GM21825 (cell line): ENCODE results near the gene PRR30.
"Not testable (repeated sequence)": the region's sequence is repeated elsewhere in the genome, so short reads cannot be mapped to it uniquely, and the experiment has no call there.

ENCODE experiments used
- ATAC-seq: cut with Tn5 transposase; IDR thresholded peaks from one replicate; pipeline ENCODE4 v1.9.1; 2021; ENCODE audit warnings: mild to moderate bottlenecking, moderate library complexity; ENCODE audit not compliant: unreplicated experiment

Gene PRR30

DNA sequence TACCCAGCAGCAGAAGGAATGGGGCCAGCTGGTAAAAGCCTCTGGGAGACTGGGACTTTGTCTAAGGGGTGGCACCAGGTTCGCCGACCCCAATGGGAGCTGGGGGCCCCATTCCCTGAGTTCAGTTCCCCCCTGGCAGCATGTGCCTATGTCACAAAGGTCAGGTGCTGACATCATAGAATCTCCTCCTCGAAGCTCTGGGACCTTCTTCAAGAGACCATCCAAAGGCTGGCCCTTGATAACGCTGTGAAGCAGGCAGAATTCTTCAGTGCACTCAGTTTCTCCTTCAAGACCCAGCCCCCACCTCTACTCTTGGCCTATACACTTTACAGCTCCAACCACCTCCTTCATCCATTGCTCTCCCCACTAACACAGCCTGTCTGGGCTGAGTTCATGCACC is at the start of gene PRR30:
Gene PRR30 (minus strand): TSS at position 101 of the 400 bp plus-strand sequence. CDS start 1,081 bp downstream, outside the sequence.
- no peak for ATAC-seq

DNA sequence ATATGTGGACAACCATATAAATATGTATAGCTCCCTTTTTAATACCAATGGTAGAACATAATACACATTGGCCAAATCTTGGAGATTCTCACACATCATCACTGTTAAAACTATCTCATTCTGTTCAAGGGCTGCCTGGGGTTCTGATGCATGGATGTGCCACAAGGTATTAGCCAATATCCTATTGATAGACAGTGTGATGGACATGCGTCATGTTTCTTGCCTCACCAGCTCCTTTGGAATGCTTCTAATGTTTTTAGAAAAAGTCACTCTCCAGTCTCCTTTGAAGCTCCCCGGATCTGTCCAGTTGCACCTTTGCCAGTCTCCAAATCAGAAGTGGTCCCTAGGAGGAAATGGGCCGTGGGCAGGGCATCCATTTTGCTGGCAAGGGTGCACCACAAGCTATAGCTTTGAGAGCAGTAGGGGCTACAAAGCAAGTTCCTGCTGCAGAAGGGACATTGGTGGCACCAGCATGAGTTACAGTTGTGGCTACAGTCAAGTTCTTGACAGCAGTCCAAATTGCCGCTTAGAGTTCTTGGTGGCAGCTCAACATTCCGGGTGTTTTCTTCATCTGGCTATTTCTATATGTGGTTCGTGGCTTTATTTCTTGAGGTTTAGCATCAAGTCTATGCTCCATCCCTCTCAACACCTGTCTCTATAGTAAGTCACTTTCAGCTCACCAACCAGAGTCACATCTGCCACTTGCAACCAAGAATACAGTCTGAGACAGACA is 47.6 kb upstream of the PRR30 start:
- ATAC-seq, result no peak

DNA sequence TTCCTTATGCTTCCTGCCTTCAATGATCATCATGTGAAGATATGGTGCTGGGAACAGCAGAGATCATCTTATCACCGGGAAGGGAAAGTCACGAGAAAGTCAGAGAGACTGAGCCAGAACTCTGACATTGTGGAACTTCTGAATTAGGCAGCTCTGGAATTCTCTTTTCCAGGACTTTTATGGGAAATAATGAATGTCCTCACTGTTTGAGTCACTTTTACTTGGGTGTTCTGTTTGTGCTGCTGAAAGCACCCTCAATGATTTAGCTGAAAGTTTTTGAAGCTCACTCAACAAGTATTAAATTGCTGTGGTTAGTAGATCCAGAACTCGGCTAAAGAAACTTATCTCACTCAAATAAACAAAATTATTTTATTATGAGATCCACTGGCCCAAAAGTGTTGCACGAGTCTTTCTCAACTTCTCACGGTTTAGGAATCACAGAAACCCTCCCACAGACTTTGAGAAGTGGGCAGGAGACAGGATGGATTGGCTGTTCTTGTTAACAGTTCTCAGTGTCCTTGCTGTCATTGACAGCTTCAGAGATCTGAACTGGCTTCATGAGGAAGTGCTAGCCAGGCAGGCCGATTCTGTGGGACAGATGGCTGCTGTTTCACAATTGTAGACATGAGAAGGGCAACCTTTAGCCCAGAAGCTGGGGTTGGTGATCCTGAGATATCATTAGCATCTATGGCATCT is 46.3 kb upstream of the PRR30 start:
- ATAC-seq, result no peak

DNA sequence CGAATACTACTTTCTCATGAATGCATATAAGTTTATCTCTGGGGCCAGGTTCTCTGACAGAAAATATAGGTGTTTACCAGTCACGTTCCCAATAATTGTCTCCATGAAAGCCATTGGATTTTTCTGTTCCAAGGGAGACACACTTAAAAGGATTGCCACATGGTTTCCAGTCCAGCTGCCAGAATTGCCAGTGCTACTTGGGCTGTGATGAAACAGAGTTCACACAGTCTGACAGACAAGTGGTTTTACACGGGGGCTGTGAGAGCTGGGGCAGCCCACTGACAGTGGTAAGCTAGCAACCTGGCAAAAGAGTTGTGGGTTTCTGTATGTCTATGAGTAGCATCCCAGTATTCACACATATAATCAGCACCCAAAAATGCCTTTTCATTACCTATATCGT is 44.9 kb upstream of the PRR30 start:
- no peak for ATAC-seq

DNA sequence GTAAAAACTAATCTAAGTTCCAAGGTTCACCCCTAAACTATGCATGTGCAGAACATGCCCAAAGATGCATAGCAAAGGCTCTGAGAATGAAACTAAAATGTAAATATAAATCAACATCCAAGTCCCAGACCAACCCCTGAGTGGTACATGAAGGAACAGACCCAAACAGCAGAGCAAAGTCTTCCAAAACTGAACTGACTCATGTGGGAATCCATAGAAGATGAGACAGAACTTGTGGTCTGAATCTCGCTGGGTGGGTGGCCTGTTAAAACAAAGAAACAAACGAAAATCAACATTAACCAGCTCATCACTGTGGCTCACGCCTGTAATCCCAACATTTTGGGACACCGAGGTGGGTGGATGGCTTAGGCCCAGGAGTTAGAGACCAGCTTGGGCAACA is 43.1 kb upstream of the PRR30 start:
- ATAC-seq, result no peak

DNA sequence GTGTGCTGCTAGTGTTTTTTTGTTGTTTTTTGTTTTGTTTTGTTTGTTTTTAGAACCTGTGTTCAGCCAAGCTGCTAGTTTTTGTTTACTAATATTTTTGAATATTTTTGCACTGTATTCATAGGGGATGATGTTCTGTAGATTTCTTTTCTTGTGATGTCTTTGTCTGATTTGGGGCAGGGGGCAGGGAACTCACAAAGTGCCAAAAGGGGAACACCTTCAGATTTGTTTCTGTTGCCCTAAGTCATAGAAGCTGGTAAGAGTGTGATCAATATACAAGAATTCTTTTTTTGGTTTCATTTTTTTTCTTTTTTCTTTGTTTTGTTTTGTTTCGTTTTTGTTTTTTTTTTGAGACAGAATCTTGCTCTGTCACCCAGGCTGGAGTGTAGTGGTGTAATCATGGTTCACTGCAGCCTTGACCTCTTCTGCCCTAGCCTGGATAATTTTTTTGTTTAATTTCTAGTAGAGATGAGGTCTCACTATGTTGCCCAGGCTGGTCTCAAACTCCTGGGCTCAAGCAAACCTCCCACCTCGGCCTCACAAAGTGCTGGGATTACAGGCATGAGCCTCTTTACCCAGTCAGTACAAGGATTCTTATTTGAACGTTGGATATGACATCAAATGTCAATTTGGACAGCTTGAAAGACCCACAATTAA is 40.3 kb upstream of the PRR30 start:
- ATAC-seq, result no peak

DNA sequence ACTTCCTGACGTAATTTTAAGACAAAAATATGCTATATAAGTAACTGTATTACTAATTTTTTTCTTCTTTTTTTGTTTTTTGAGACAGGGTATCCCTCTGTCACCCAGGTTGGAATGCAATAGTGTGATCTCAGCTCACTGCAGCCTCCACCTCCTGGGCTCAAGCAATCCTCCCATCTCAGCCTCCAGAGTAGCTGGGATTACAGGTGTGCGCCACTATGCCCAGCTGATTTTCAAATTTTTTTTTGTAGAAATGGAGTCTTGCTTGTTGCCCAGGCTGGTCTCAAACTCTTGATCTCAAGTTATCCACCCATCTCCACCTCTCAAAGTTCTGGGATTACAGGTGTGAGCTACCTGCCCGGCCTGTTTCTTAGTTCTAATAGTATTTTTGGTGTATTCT is 39.3 kb upstream of the PRR30 start:
- no peak for ATAC-seq

DNA sequence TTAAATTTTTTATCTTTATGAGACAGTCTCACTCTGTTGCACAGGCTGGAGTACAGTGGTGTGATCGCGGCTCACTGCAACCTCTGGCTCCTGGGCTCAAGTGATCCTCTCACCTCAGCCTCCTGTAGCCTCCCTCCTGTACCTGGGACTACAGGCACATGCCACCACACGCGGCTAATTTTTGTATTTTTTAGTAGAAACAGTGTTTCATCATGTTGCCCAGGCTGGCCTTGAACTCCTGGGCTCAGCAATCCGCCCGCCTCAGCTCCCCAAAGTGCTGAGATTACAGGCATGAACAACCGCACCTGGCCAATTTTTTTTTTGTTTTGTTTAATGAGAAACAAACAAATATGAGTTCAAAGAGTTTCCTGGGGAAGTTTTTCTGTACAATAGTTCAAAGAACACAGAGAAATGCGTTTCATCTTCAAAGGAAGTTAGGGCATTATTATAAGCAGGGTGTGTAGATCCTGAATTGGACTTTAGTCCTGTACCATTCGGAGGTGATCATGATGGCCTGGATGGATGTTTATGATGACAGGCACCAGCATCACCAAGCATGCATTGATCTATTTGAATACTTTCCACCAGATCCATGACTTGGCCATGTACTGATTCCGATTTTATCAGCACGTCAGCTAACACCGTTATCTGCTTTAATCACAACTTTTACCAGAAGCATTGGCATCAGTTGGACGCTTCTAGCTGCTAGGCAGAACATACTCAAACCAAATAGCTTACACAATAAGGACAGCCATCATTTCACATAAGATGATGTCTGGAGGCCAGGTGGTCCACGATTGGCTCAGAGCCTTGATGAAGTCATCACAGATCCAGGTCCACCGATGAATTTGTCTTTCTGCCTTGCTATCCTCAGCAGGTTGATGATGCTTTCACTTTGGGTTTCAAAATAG is 38.5 kb upstream of the PRR30 start:
- ATAC-seq, result no peak

DNA sequence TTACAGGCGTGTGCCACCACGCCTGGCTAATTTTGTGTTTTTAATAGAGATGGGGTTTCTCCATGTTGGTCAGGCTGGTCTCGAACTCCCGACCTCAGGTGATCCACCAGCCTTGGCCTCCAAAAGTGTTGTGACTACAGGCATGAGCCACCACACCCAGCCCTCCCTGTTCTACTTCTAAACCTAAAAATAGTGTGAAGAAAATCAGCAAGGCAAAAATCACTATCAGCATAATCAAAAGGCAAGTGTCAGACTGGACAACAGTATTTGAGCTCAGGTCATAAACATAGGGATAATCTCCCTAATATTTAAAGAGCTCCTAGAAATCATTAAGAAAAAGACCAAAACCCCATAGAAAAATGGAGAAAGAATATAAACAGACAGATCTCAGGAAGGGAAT is 36.6 kb upstream of the PRR30 start:
- ATAC-seq, result not testable (repeated sequence)

DNA sequence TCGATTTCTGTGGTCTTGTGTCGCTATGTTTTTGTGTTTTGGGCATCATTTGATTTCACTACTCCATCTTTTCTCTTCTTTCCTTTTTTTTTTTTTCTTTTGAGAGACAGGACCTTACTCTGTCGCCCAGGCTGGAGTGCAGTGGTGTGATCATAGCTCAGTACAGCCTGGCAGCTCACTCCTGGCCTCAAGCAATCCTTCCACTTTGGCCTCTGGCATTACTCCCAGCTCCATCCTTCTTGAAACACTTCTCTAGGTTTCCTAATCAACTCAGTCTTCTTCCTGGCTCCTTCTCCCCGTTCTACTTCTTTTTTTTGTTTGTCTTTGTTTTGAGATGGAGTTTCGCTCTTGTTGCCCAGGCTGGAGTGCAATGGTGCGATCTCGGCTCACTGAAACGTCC is 36.1 kb upstream of the PRR30 start:
- ATAC-seq, result no peak

DNA sequence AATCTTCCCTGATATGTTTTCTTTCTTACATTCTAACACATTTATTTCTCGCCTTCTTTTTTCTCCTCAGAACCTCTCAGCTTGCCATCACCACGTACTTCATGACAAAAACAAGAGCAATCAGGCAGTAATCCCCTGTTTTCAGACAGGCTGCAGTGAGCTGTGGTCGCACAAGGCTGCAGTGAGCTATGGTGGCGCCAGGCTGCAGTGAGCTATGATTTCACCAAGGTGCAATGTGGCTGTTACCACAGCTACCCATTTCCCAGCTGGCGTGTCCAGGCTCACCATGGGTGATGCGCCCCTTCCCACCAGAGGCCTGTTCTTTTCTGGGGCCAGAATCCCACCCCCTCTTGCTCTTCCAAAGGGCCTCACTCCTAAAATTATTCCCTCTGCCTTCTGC is 35.4 kb upstream of the PRR30 start:
- ATAC-seq, result no peak

DNA sequence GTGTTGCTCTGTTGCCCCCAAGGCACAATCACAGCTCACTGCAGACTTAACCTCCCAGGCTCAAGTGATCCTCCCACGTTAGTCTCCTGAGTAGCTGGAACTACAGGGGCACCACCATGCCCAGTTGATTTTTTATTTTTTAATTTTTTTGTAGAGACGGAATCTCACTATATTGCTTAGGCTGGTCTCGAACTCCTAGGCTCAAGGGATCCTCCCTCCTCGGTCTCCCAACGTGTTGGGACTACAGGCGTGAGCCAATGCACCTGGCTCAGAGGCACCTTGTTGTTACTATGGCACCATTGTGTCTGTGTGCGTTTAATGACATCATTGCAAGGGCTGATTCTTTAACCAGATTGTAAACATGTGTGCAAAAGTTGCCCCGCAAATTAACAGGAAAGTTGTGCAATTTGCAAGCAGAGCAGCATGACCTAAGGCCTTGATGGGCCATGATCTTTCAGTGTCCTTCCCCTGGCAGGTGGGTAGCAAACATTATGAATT is 32.2 kb upstream of the PRR30 start:
- ATAC-seq, result no peak

DNA sequence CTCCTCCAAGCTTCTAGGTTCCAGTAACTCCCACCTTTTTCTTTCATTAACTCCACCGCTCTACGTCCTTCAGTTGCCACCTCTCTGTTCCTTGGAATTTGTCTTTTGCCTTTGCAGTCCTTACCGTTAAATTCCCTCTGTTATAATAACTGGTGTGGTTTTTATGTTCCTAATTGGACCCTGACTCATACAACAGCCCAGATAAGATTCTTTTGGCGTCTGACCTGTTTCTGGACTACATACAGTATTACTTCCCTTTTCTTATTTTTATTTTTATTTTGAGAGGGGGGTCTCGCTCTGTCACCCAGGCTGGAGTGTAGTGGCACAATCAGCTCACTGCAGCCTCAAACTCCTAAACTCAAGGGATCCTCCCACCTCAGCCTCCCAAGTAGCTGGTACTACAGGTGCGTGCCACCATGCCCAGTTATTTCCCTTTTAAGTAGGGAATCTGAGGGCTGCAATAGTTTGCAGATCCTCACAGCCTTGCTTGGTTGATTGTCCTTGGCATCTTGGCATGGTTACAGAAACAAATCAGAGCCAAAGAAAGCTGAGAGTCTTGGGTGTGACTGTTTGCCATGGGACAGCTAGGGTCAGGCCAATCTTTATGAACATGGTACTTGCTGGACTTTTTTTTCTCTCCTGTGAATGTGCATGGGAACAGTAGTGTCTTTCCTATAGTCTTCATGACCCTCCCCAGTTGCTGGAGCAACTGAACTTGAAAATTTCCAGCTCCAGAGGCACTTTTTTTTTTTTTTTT is 31.5 kb upstream of the PRR30 start:
- ATAC-seq, result no peak

DNA sequence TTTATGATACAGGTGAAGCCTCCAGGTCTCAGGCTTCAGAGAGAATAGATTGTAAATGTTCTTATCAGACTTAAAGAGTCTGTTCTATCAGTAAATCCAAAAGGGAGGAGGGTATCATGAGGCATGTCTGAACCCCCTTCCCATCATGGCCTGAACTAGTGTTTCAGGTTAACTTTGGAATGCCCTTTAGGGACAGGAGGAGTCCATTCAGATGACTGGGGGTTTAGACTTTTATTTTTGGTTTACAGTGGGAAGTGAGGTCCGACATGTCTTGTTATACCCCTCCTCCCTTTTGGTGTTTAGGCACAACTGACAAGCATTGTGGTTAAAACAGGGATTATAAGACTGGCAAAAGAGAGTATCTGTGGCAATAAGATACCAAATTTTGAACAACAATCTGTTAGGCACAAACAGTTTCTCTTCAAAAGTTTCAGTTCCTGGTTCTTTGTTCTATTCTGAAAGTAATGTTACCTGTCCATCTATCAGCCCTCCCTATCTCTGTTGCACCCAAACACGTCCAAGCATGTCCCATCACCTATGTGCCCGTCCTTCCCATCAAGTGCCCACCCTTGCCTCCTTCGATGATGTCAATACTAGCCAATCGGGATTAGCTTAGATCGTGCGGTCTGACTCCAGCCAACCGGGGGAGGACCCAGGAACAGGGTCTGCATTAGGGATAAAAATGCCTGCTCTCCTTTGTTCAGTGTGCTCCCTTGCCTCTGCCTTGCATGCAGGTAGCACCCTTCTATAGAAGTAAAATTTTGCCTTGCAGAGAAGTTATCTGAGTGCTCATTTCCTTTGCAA is 26.0 kb upstream of the PRR30 start:
- ATAC-seq, result no peak

DNA sequence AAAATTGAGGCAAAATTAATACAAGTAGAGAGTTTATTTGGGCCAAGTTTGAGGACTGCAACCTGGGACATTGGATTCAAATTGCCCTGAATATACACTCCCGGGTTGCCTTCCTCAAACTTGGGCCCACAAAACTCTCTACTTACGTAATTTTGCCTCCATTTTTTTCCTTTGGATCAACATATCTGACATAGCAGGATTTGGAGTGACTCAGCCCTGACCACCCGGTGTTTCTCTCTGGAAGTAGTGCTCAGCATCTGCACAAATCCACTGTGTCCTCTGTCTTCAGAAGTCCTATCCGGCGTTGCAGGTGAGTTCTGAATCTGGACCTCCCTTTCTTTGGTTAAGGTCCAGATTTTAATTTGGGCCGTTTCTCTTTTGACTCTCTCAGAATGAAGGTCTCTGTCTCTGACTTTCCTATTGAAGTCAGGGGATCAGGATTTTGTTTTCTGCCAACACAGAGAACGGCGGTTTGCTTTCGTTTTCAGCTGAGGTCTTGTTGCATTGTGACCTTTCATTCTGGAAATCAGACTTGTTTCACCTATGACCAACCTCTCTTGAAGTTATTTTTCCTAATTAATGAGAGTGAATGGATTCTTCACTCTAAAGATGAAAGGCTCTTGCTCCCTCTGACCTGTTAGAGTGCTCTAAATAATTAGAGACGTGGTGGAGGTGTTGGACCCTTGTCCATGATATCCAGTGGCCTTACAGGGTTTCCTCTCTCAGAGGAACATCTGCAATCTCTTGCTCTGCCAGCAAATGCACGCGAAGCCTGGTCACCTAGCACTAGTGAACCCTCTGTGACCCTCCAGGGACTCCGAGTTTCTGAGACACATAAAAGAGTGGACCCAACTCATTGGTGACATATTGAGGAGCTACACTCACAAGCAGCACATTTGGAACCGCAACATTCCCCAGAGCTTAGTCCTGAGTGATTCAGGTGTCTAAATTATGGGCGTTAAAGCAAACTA is 23.2 kb upstream of the PRR30 start:
- ATAC-seq, result no peak

DNA sequence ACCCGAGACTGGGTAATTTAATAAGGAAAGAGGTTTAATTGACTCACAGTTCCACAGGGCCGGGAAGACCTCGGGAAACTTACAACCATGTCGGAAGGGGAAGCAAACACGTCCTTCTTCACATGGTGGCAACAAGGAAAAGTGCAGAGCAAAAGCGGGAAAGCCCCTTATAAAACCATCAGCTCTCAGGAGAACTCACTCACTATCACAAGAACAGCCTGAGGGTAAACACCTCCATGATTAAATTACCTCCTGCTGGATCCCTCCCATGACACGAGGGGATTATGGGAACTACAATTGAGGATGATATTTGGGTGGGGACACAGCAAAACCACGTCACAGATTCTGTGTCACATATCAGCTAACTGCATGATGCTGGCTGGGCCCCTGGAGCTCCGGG is 21.0 kb upstream of the PRR30 start:
- ATAC-seq, result no peak

DNA sequence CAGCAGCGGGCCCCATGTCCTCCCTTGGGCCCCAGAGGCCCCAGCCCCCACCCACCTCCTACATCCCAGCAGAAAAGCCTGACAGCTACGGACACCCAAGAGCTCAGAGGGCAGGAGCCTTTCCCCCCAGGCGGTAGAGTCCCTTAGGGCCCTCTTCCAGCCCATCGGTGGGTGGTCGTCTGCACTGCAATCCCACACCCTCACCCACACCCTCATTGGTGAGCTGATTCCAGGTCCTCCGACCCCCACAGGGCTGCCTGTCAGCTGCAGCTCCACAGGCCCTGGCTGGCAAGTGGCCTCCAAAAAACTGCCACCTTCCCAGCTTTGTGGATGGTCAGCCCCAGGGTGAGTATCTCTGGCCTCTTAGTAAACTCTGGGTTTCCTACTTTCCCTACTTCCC is 20.1 kb upstream of the PRR30 start:
- ATAC-seq, result no peak

DNA sequence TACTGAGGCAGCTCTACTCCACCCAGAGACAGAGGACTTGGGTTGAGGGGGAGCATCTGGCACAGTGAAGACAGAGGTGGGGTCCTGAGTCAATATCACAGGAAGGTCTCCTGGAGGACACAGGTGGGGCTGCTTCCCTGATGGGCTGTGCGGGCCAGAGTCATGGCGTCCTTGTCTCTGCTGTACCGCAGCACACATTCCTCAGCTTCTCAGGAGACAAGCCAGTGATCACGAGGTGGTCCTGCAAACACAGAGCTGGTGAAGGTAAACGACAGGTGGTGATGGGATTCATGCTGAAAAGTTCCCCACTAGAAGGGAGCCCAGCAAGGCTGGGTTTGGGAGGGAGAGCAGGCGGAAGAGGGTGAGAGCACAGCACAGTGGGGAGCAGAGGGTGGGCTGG is 19.3 kb upstream of the PRR30 start:
- no peak for ATAC-seq
